ENCODE measurements around the gene DLG4. TPM values are rescaled to one million over a fixed set of nuclear protein-coding genes. Genes with fewer than 3 reads are reported as not detected.

Gene DLG4
- total RNA-seq, 1 donor from 2014 or later, result 14.0 TPM

GRCh38 chr17:7235693-7236665, 16.3 kb upstream of the DLG4 start:
- Histone ChIP-seq H3K27ac (replicated peaks) (no peak overlapping the region), H3K4me3 (peak overlapping the region; percentile 79), H3K27me3 (ENCODE audit: low read depth) (no peaks in the 10 kb centered on the region), H3K4me1 (peaks cover 80% of the 10 kb centered on the region), H3K9me3 (replicated peaks) (no peaks in the 10 kb centered on the region), H3K36me3 (peaks cover 31% of the 10 kb centered on the region)
- TF ChIP-seq CTCF (IDR thresholded peaks at IDR 0.05; ENCODE audit: borderline replicate concordance), result no peak
- intact Hi-C loops (cut with micrococcal nuclease), result no loop called here
- no peak for DNase-seq

GRCh38 chr17:7234083-7234951, 14.7 kb upstream of the DLG4 start, which contains the start of gene DVL2:
Gene DVL2, minus strand, starts transcription at chr17:7234517. Its CDS starts 255 bp downstream, at chr17:7234262.
- H3K4me3 ChIP-seq, result peak within 1 kb of the TSS; percentile 79
- TF ChIP-seq CTCF (IDR thresholded peaks at IDR 0.05; ENCODE audit: borderline replicate concordance), result no peak
- peak; percentile 96 for DNase-seq
- peaks cover 67% of the 10 kb centered on the region for H3K4me1 ChIP-seq
- H3K27me3 ChIP-seq (ENCODE audit: low read depth), result no peaks in the 10 kb centered on the region
- H3K9me3 ChIP-seq (replicated peaks), result no peaks in the 10 kb centered on the region
- H3K36me3 ChIP-seq, result peaks cover 33% of the 10 kb centered on the region
- intact Hi-C loops (cut with micrococcal nuclease), result no loop called here
- H3K27ac ChIP-seq (replicated peaks), result peak within 1 kb of the TSS; percentile 93

GRCh38 chr17:7233701-7234082, 14.1 kb upstream of the DLG4 start:
- no peak for TF ChIP-seq CTCF (IDR thresholded peaks at IDR 0.05; ENCODE audit: borderline replicate concordance)
- Histone ChIP-seq H3K36me3 (peaks cover 39% of the 10 kb centered on the region), H3K4me1 (peaks cover 61% of the 10 kb centered on the region), H3K27me3 (ENCODE audit: low read depth) (no peaks in the 10 kb centered on the region), H3K4me3 (peak overlapping the region; percentile 79), H3K27ac (replicated peaks) (peak overlapping the region; percentile 93), H3K9me3 (replicated peaks) (no peaks in the 10 kb centered on the region)
- intact Hi-C loops (cut with micrococcal nuclease), result no loop called here
- DNase-seq, result no peak

- H3K4me1 ChIP-seq, result peaks cover 51% of the 10 kb centered on the region
- no peaks in the 10 kb centered on the region for H3K27me3 ChIP-seq (ENCODE audit: low read depth)
- no peak for TF ChIP-seq CTCF (IDR thresholded peaks at IDR 0.05; ENCODE audit: borderline replicate concordance)
- H3K4me3 ChIP-seq, result no peak overlapping the region
- H3K27ac ChIP-seq (replicated peaks), result no peak overlapping the region
- no peaks in the 10 kb centered on the region for H3K9me3 ChIP-seq (replicated peaks)
- peaks cover 55% of the 10 kb centered on the region for H3K36me3 ChIP-seq
- intact Hi-C loops (cut with micrococcal nuclease), result no loop called here
- no peak for DNase-seq
Observed at GRCh38 chr17:7232114-7232513, 12.5 kb upstream of the DLG4 start.

- no peak for TF ChIP-seq CTCF (IDR thresholded peaks at IDR 0.05; ENCODE audit: borderline replicate concordance)
- Histone ChIP-seq H3K36me3 (peaks cover 61% of the 10 kb centered on the region), H3K27me3 (ENCODE audit: low read depth) (no peaks in the 10 kb centered on the region), H3K27ac (replicated peaks) (no peak overlapping the region), H3K4me3 (no peak overlapping the region), H3K9me3 (replicated peaks) (no peaks in the 10 kb centered on the region), H3K4me1 (peaks cover 46% of the 10 kb centered on the region)
- intact Hi-C loops (cut with micrococcal nuclease), result no loop called here
- no peak for DNase-seq
Observed at GRCh38 chr17:7229504-7229903, 9.9 kb upstream of the DLG4 start.

Measured in left ventricle myocardium inferior (tissue), 1 donor.